Karpas-422 (cell line): ENCODE data around the gene TMEM132C. TPM values are rescaled to one million over a fixed set of nuclear protein-coding genes. Genes with fewer than 3 reads are reported as not detected.

ENCODE experiments used
- DNase-seq: peaks from one replicate; pipeline ENCODE4 v3.0.0-alpha.2; 2015
- H2AFZ ChIP-seq: fragments of 200-600 bp; sonication (generic); 2 replicates; pipeline ENCODE4 v1.6.1; 2014; ENCODE audit warnings: antibody characterized with exemption, low read length, mixed read lengths
- H3K27ac ChIP-seq: fragments of 200-600 bp; sonication (generic); 2 replicates; pipeline ENCODE4 v1.5.1; 2014; ENCODE audit warnings: mild to moderate bottlenecking, low read length, moderate library complexity
- H3K27me3 ChIP-seq: fragments of 200-600 bp; sonication (generic); 2 replicates; pipeline ENCODE4 v1.6.1; 2014; ENCODE audit warnings: low read length, mixed read lengths
- H3K36me3 ChIP-seq: fragments of 200-600 bp; sonication (generic); 2 replicates; pipeline ENCODE4 v1.6.1; 2014; ENCODE audit warnings: low read length, mixed read lengths; ENCODE audit not compliant: insufficient read depth
- H3K4me1 ChIP-seq: fragments of 200-600 bp; sonication (generic); 2 replicates; pipeline ENCODE4 v1.6.1; 2014; ENCODE audit warnings: mild to moderate bottlenecking, low read length, mixed read lengths
- H3K4me2 ChIP-seq: fragments of 200-600 bp; sonication (generic); 2 replicates; pipeline ENCODE4 v1.6.1; 2014; ENCODE audit warnings: low read length, low read depth, mild to moderate bottlenecking; ENCODE audit not compliant: poor library complexity, severe bottlenecking
- H3K4me3 ChIP-seq: fragments of 200-600 bp; sonication (generic); 2 replicates; pipeline ENCODE4 v1.5.1; 2014; ENCODE audit warnings: mild to moderate bottlenecking, antibody characterized with exemption, low read length, mixed read lengths
- H3K79me2 ChIP-seq: fragments of 200-600 bp; sonication (generic); 2 replicates; pipeline ENCODE4 v1.6.1; 2014; ENCODE audit warnings: mild to moderate bottlenecking, low read length, mixed read lengths
- H3K9ac ChIP-seq: fragments of 200-600 bp; sonication (generic); 2 replicates; pipeline ENCODE4 v1.6.0; 2014; ENCODE audit warnings: low read length
- H3K9me2 ChIP-seq: fragments of 200-600 bp; sonication (generic), shearing (Covaris generic); replicated peaks from 2 replicates; pipeline ENCODE4 v1.6.0; 2014; ENCODE audit warnings: mild to moderate bottlenecking, low read length, moderate library complexity; ENCODE audit not compliant: insufficient read depth
- H3K9me3 ChIP-seq: fragments of 300-700, 200-600 bp; sonication (generic); 2 replicates; pipeline ENCODE4 v1.6.1; 2014; ENCODE audit warnings: low read length, mixed read lengths
- H4K20me1 ChIP-seq: fragments of 200-600 bp; sonication (generic); 2 replicates; pipeline ENCODE4 v1.6.1; 2014; ENCODE audit warnings: mild to moderate bottlenecking, antibody characterized with exemption, low read length, low read depth; ENCODE audit not compliant: insufficient read depth
- total RNA-seq: library from RNA; depleted of rRNA; stranded (reverse); fragments of >200 nt; shearing (Covaris generic); gene quantifications from 2 replicates; pipeline ENCODE4 v1.2.3, GENCODE V29; 2014; ENCODE audit warnings: low replicate concordance

The TMEM132C gene
- total RNA-seq, 1 experiment from 2014 or later: not detected

- no peaks in the 10 kb centered on the region for H3K36me3 ChIP-seq
- no peak overlapping the region for H3K9ac ChIP-seq
- H3K79me2 ChIP-seq: no peaks in the 10 kb centered on the region
- no peak for DNase-seq
- H3K4me2 ChIP-seq: no peak overlapping the region
- no peaks in the 10 kb centered on the region for H3K4me1 ChIP-seq
- H2AFZ ChIP-seq: no peak overlapping the region
- H3K9me3 ChIP-seq: no peaks in the 10 kb centered on the region
- no peak overlapping the region for H3K4me3 ChIP-seq
- no peaks in the 10 kb centered on the region for H4K20me1 ChIP-seq
- no peaks in the 10 kb centered on the region for H3K27me3 ChIP-seq
- H3K9me2 ChIP-seq: no peaks in the 10 kb centered on the region
- no peak overlapping the region for H3K27ac ChIP-seq
These were observed 435.4 kb downstream of the TMEM132C start for GRCh38 chr12:128702371-128702770.

DNA sequence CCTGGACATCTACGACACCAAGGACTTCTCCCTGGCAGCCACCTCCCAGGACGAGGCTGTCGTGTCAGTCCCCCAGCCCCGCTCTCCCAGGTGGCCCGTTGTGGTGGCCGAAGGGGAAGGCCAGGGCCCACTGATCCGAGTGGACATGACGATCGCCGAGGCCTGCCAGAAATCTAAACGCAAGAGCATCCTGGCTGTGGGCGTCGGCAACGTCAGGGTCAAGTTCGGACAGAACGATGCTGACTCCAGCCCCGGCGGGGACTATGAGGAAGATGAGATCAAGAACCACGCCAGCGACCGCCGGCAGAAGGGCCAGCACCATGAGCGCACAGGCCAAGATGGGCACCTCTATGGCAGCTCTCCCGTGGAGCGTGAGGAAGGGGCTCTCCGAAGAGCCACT, 438.2 kb downstream of the TMEM132C start:
- H3K36me3 ChIP-seq: no peaks in the 10 kb centered on the region
- no peaks in the 10 kb centered on the region for H4K20me1 ChIP-seq
- no peak overlapping the region for H3K9ac ChIP-seq
- no peak overlapping the region for H3K4me2 ChIP-seq
- no peaks in the 10 kb centered on the region for H3K27me3 ChIP-seq
- no peaks in the 10 kb centered on the region for H3K4me1 ChIP-seq
- no peak for DNase-seq
- no peak overlapping the region for H3K4me3 ChIP-seq
- no peak overlapping the region for H3K27ac ChIP-seq
- no peaks in the 10 kb centered on the region for H3K9me3 ChIP-seq
- no peaks in the 10 kb centered on the region for H3K9me2 ChIP-seq
- no peaks in the 10 kb centered on the region for H3K79me2 ChIP-seq
- no peak overlapping the region for H2AFZ ChIP-seq

DNA sequence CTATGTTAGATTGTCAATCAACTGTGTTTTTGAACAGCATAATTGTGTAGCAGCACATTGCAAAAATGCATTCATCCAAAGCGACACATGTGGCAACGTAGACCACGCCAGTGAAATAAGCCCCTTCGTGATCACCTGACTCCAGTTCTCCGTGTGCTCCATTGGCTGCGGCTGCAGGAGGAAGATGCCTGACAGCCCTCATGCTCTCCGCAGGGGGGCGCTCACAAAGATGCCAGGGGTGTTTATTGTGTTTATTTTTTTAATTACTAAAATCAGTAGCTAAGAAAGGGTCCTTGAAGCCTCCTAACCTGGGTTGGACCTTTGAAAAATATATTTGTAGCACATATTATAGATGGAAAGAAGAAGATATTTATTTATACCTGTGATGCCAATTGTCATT, 440.5 kb downstream of the TMEM132C start:
- no peak overlapping the region for H3K27ac ChIP-seq
- no peaks in the 10 kb centered on the region for H3K27me3 ChIP-seq
- no peaks in the 10 kb centered on the region for H4K20me1 ChIP-seq
- H3K9ac ChIP-seq: no peak overlapping the region
- H3K79me2 ChIP-seq: no peaks in the 10 kb centered on the region
- no peaks in the 10 kb centered on the region for H3K4me1 ChIP-seq
- no peaks in the 10 kb centered on the region for H3K9me3 ChIP-seq
- no peak overlapping the region for H3K4me2 ChIP-seq
- H3K36me3 ChIP-seq: no peaks in the 10 kb centered on the region
- H2AFZ ChIP-seq: no peak overlapping the region
- no peaks in the 10 kb centered on the region for H3K9me2 ChIP-seq
- H3K4me3 ChIP-seq: no peak overlapping the region
- no peak for DNase-seq

- Histone ChIP-seq H4K20me1 (no peaks in the 10 kb centered on the region), H3K4me3 (no peak overlapping the region), H3K27me3 (no peaks in the 10 kb centered on the region), H3K9me3 (no peaks in the 10 kb centered on the region), H2AFZ (no peak overlapping the region), H3K4me1 (no peaks in the 10 kb centered on the region), H3K27ac (no peak overlapping the region), H3K9ac (no peak overlapping the region), H3K79me2 (no peaks in the 10 kb centered on the region), H3K4me2 (no peak overlapping the region), H3K36me3 (no peaks in the 10 kb centered on the region), H3K9me2 (no peaks in the 10 kb centered on the region)
- no peak for DNase-seq
These were observed 441.8 kb downstream of the TMEM132C start for GRCh38 chr12:128708789-128709188.

DNA sequence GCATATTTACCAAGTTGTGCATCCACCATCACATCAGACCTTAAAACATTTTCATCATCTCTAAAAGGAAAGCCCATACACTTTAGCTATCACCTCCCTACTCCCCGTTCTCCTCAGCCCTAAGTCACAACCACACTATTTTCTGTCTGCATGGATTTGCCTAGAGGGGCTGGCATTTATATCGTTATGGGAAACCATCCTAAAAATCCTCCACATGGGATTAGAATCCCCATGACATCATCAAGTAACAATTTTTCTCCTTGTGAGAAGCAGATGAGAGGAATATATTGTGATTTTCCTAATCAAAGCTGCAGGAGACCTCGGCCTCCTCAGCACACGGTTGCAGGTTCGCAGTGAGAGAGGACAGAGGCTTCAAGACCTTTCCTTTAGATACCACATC, 442.7 kb downstream of the TMEM132C start:
- no peak for DNase-seq
- Histone ChIP-seq H3K79me2 (no peaks in the 10 kb centered on the region), H2AFZ (no peak overlapping the region), H3K9me3 (no peaks in the 10 kb centered on the region), H3K9me2 (no peaks in the 10 kb centered on the region), H3K27me3 (no peaks in the 10 kb centered on the region), H3K9ac (no peak overlapping the region), H3K4me3 (no peak overlapping the region), H3K27ac (no peak overlapping the region), H3K36me3 (no peaks in the 10 kb centered on the region), H3K4me1 (no peaks in the 10 kb centered on the region), H3K4me2 (no peak overlapping the region), H4K20me1 (no peaks in the 10 kb centered on the region)

- no peak for DNase-seq
- Histone ChIP-seq H4K20me1 (no peaks in the 10 kb centered on the region), H3K79me2 (no peaks in the 10 kb centered on the region), H3K4me1 (no peaks in the 10 kb centered on the region), H3K9me3 (no peaks in the 10 kb centered on the region), H3K4me2 (no peak overlapping the region), H3K4me3 (no peak overlapping the region), H3K9ac (no peak overlapping the region), H2AFZ (no peak overlapping the region), H3K27ac (no peak overlapping the region), H3K27me3 (no peaks in the 10 kb centered on the region), H3K9me2 (no peaks in the 10 kb centered on the region), H3K36me3 (no peaks in the 10 kb centered on the region)
These were observed 444.5 kb downstream of the TMEM132C start for GRCh38 chr12:128711486-128711885.

DNA sequence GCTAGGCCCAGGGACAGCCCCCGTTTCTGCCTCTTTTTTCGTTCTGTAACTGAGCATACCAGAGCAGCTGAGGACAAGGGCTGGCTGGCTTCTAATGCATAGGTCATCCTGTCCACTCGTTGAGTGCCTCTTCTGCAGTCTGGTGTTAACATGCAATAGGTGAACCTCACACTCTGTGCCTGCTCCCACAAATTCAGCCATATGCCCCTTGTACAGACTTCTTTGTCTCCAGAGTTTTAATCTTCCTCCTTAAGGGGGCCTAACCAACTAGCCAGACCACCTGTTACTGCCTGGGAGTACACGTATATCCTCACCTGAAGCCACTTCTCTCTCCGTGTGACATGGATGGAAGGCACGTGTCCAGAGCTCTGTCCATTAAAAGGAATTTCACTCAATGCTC, 445.7 kb downstream of the TMEM132C start:
- H3K27ac ChIP-seq: no peak overlapping the region
- no peak overlapping the region for H3K4me2 ChIP-seq
- H3K9ac ChIP-seq: no peak overlapping the region
- no peak for DNase-seq
- H3K27me3 ChIP-seq: no peaks in the 10 kb centered on the region
- H3K9me3 ChIP-seq: no peaks in the 10 kb centered on the region
- H3K36me3 ChIP-seq: no peaks in the 10 kb centered on the region
- H3K4me3 ChIP-seq: no peak overlapping the region
- no peaks in the 10 kb centered on the region for H3K4me1 ChIP-seq
- no peak overlapping the region for H2AFZ ChIP-seq
- H3K9me2 ChIP-seq: no peaks in the 10 kb centered on the region
- no peaks in the 10 kb centered on the region for H3K79me2 ChIP-seq
- H4K20me1 ChIP-seq: no peaks in the 10 kb centered on the region

GRCh38 chr12:128715485-128715884, 448.5 kb downstream of the TMEM132C start:
- Histone ChIP-seq H4K20me1 (no peaks in the 10 kb centered on the region), H3K4me3 (no peak overlapping the region), H3K27me3 (no peaks in the 10 kb centered on the region), H3K27ac (no peak overlapping the region), H3K9me3 (no peaks in the 10 kb centered on the region), H3K9me2 (no peaks in the 10 kb centered on the region), H3K9ac (no peak overlapping the region), H3K4me2 (no peak overlapping the region), H3K36me3 (no peaks in the 10 kb centered on the region), H3K79me2 (no peaks in the 10 kb centered on the region), H3K4me1 (no peaks in the 10 kb centered on the region), H2AFZ (no peak overlapping the region)
- no peak for DNase-seq

DNA sequence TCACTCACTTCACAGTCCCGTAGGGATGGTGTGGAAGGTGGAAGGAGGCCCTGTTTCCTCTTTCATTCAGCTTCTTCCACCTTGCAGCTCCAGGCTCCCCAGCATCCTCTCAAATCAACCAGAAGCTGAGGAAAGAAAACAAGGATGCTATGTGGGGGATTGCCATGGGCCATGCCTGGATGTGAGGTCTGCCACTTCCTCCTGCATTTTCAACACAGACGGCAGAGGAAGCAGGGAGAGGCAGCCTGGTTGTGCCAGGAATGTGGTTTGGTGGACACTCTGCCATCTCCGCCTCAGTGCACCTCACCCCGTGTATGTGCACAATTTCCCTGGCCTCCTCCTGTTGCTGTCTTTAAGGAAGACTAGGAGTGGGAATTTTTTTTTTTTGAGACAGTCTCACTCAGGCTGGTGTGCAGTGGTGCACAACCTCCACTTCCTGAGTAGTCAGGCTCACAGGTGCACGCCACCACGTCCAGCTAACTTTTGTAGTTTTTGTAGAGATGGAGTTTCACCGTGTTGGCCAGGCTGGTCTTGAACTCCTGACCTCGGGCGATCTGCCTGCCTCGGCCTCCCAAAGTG, 457.6 kb downstream of the TMEM132C start:
- Histone ChIP-seq H3K9me2 (no peaks in the 10 kb centered on the region), H3K27me3 (no peaks in the 10 kb centered on the region), H3K4me2 (no peak overlapping the region), H3K4me1 (no peaks in the 10 kb centered on the region), H3K79me2 (no peaks in the 10 kb centered on the region), H3K36me3 (no peaks in the 10 kb centered on the region), H3K9me3 (no peaks in the 10 kb centered on the region), H3K4me3 (no peak overlapping the region), H3K9ac (no peak overlapping the region), H2AFZ (no peak overlapping the region), H3K27ac (no peak overlapping the region), H4K20me1 (no peaks in the 10 kb centered on the region)
- DNase-seq: no peak
